Ectodermal cell (in vitro differentiated cells): Measurements from ENCODE around the gene MRPS27.

Experiments
- H3K27ac ChIP-seq: 2 replicates; pipeline ENCODE4 v1.7.0; 2013; ENCODE audit warnings: mild to moderate bottlenecking, low read depth, low read length; ENCODE audit not compliant: insufficient read depth, poor library complexity, severe bottlenecking
- H3K27me3 ChIP-seq: 2 replicates; pipeline ENCODE4 v1.7.0; 2013; ENCODE audit warnings: mild to moderate bottlenecking, low read length; ENCODE audit not compliant: insufficient read depth, control insufficient read depth, poor library complexity, severe bottlenecking
- H3K36me3 ChIP-seq: one replicate; pipeline ENCODE4 v1.7.0; 2013; ENCODE audit warnings: low read length; ENCODE audit not compliant: control insufficient read depth, insufficient read depth
- H3K4me1 ChIP-seq: one replicate; pipeline ENCODE4 v1.7.0; 2013; ENCODE audit warnings: low read length; ENCODE audit not compliant: control insufficient read depth, insufficient read depth
- H3K4me3 ChIP-seq: 2 replicates; pipeline ENCODE4 v1.7.0; 2013; ENCODE audit warnings: low read depth, low read length, control low read depth; ENCODE audit not compliant: insufficient read depth
- H3K9me3 ChIP-seq: 2 replicates; pipeline ENCODE4 v1.7.0; 2013; ENCODE audit warnings: mild to moderate bottlenecking, low read length, moderate library complexity; ENCODE audit not compliant: control insufficient read depth
- WGBS, 2 experiments: methylation state at CpG; one replicate each; pipeline ENCODE4 v1.1.7; 2013; ENCODE audit warnings: missing lambda C conversion rate in 2 of 2; 5-methylcytosine and 5-hydroxymethylcytosine counted together

Gene MRPS27

DNA sequence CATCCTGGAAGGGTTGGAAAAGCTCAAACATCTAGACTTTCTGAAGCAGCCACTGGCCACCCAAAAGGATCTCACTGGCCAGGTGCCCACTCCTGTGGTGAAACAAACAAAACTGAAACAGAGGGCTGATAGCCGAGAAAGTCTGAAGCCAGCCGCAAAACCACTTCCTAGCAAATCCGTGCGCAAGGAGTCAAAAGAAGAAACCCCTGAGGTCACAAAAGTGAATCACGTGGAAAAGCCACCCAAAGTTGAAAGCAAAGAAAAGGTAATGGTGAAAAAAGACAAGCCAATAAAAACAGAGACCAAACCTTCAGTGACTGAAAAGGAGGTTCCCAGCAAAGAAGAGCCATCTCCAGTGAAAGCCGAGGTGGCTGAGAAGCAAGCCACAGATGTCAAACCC lies 125.2 kb downstream of the MRPS27 start:
- H3K36me3 ChIP-seq, result peaks cover 70% of the 10 kb centered on the region
- no peak overlapping the region for H3K4me3 ChIP-seq
- H3K9me3 ChIP-seq, result no peaks in the 10 kb centered on the region
- 96% methylated on average over 6 of the region's 6 CpGs for WGBS, 2 experiments
- H3K27me3 ChIP-seq, result no peaks in the 10 kb centered on the region
- no peaks in the 10 kb centered on the region for H3K4me1 ChIP-seq
- H3K27ac ChIP-seq, result no peak overlapping the region

DNA sequence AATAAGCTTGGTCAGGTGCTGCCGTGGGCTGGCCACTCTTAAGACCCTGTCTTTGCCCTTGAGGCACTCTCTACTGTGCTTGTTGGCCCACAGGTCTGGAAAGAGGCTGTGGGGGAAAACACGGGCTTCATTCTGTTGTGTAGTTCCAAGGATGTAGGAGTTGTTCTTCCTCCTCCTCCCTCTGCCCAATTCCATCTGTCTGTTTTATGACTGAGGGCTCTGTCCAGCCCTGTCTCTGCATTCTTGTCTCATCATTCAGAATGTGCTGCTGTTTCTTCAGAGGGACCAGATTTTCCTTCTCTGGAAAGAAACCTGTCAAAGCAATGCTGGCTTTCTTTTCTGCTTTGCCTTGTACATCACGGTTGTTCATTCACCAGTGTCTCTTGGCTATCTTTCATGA lies 128.6 kb downstream of the MRPS27 start:
- WGBS, 2 experiments, result 93 to 95% methylated on average over 3 of the region's 3 CpGs
- Histone ChIP-seq H3K9me3 (no peaks in the 10 kb centered on the region), H3K36me3 (peaks cover 51% of the 10 kb centered on the region), H3K27ac (no peak overlapping the region), H3K4me1 (no peaks in the 10 kb centered on the region), H3K4me3 (no peak overlapping the region), H3K27me3 (no peaks in the 10 kb centered on the region)

DNA sequence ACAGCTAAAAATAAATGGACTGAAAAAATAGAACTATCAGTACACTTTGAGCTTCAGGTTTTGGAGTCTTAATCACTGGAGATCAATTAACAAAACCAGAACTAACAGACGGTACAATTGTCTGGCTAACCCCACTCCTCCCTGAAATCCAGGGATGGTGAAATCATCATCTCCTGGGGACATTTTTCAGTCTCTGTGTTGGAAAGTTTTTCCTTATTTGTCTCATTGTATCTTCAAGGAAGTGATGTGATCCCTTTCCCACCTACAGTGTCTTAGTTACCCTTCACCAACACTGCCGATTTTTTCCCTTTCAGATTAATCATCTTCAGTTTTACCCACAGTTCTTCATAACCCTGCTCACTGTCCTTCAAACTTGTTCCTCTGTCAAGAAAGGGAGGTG lies 130.9 kb downstream of the MRPS27 start:
- H3K4me1 ChIP-seq, result peaks cover 11% of the 10 kb centered on the region
- H3K4me3 ChIP-seq, result no peak overlapping the region
- peaks cover 46% of the 10 kb centered on the region for H3K36me3 ChIP-seq
- no peaks in the 10 kb centered on the region for H3K27me3 ChIP-seq
- no peak overlapping the region for H3K27ac ChIP-seq
- H3K9me3 ChIP-seq, result no peaks in the 10 kb centered on the region
- WGBS, 2 experiments, result 92 to 95% methylated on average over 2 of the region's 2 CpGs

DNA sequence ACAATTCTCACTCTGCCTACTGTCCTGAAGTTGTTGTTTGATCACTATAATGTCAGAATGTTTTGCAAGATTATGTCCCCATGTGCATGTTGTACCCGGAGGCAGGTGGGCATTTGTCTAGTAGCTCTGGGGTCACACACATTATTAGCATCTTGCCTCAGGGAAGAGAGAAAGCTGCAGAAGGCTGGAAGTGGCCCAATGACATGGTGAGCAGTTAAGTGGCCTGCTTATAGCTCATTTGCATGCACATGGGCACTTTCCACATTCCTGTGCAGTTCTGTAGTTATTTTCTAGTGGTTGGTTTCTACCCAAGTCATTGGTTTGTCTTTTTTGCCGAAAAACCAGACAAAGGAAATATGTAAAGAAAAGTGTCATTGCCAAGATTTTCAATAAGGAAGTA lies 131.9 kb downstream of the MRPS27 start:
- Histone ChIP-seq H3K27me3 (no peaks in the 10 kb centered on the region), H3K4me1 (peaks cover 21% of the 10 kb centered on the region), H3K4me3 (no peak overlapping the region), H3K27ac (no peak overlapping the region), H3K9me3 (no peaks in the 10 kb centered on the region), H3K36me3 (peaks cover 42% of the 10 kb centered on the region)
- WGBS, 2 experiments, result 100% methylated on average over 2 of the region's 2 CpGs

DNA sequence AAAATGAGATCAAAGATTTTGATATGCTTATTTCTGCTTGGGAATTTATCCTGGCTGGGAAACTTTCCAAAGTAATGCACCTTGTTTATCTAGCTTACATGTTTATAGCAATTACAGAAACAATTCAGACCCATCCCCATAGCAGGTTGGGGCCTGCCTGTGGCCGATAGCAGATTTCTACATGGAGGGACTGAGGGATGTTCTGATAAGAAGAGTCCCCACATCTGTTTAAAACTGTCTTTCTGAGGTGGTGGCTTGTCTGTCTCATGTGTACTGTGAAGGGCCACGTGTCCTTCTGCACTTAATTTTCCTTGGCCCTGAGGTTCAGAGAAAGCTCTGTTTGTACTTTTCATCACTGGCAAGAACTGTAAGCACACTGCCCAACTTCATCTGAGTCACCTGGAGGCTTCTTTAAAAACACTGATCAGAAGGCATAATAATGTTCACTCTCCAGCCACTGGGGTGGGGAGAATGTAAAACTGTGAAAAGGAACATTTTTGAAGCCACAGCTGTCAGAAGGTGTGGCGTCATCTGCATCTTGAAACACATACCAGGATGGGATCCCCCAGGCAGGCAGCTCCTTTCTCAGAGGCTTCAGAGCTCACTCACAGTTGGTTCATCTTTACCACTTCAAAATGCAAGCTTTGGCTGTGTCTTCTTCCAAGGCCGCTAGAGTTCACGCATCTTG lies 132.5 kb downstream of the MRPS27 start:
- Histone ChIP-seq H3K4me1 (peaks cover 27% of the 10 kb centered on the region), H3K4me3 (no peak overlapping the region), H3K9me3 (no peaks in the 10 kb centered on the region), H3K36me3 (peaks cover 36% of the 10 kb centered on the region), H3K27ac (no peak overlapping the region), H3K27me3 (no peaks in the 10 kb centered on the region)
- WGBS, 2 experiments, result 83 to 88% methylated on average over 5 of the region's 5 CpGs

DNA sequence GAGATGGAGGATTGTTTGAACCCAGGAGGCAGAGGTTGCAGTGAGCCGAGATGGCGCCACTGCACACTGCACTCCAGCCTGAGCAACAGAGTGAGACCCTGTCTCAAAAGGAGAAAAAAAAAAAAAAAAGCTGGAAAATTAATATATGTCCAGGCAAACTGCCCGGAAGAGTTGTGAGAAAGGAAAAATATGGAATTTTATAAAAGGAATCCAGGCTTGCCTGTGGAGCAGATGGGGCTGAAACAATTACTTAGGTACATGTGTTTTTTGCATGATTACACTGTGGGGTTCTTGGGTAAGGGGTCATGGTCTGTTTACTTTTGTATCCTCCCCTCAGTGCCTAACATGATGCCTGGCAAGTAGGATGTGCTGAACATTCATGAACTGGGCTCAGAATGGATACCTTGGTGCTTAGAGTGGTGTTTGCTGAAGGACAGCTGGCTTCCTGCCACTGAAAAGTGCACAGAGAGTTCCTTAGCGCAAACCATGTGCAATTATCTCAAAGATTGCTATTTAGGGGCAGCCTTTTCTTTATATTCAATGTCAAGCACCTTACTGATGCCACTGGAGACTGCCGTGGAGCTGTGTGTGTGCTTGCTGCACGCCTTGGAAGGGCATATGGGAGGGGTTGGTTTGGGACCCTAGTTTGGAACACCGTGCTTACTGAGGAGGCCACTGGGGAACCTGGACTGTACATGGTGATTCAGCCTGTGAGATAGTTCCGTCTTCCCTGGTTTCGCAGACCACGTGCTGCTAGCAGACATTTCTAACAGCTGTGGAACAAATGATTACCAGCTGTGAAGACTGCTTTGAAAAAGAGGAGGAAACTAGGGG lies 134.3 kb downstream of the MRPS27 start:
- WGBS, 2 experiments, result 94 to 96% methylated on average over 10 of the region's 10 CpGs

DNA sequence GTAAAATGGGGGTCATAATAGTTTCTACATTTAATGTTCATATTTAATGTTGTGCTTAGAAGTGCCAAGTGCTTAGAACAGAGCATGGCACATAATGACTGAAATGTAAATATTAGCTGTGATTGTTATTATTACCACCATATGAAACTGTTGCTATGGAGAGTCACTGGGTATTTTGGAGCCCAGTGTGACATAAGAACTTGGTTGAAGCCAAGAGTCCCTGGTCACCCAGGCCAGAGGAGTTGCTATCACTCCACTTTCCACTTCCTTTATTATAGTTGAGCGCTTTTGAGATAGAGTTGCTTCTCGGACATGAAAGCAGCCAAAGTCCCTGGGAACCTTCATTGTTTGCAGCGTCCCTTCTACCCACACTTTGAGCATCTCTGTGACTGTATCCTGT lies 135.6 kb downstream of the MRPS27 start:
- Histone ChIP-seq H3K36me3 (peaks cover 35% of the 10 kb centered on the region), H3K27ac (peak overlapping the region; percentile 92), H3K9me3 (no peaks in the 10 kb centered on the region), H3K4me1 (peaks cover 50% of the 10 kb centered on the region), H3K27me3 (no peaks in the 10 kb centered on the region), H3K4me3 (no peak overlapping the region)
- WGBS, 2 experiments, result 88 to 100% methylated on average over 2 to 3 of the region's 3 CpGs

More for the DNA sequence above, 134.3 kb downstream of the MRPS27 start:
- no peak overlapping the region for H3K4me3 ChIP-seq
- H3K36me3 ChIP-seq, result peaks cover 35% of the 10 kb centered on the region
- no peaks in the 10 kb centered on the region for H3K9me3 ChIP-seq
- H3K4me1 ChIP-seq, result peaks cover 38% of the 10 kb centered on the region
- H3K27ac ChIP-seq, result no peak overlapping the region
- H3K27me3 ChIP-seq, result no peaks in the 10 kb centered on the region

DNA sequence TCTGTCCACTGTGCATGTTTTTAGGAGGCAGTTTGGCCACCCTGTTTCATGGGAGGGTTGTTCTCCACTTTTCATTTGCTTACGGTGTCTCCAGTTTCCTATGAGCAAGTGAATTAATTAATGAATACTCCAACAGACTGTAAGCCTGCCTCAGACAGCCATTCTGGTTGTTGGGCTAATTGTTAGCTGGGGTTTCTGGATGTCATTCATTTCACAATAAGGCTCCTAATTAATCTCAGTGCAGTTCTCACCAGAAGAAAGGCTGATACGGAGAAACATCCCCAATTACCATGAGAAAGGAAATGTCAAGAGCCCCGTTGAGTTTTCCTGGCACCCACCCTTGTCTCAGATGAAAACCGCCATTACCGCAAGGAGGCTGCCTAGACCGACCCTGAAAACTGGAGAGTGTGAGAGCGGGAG lies 136.9 kb downstream of the MRPS27 start:
- no peaks in the 10 kb centered on the region for H3K27me3 ChIP-seq
- H3K36me3 ChIP-seq, result peaks cover 35% of the 10 kb centered on the region
- WGBS, 2 experiments, result 23 to 36% methylated on average over 7 of the region's 7 CpGs
- no peaks in the 10 kb centered on the region for H3K9me3 ChIP-seq
- H3K27ac ChIP-seq, result peak overlapping the region; percentile 92
- no peak overlapping the region for H3K4me3 ChIP-seq
- peaks cover 62% of the 10 kb centered on the region for H3K4me1 ChIP-seq

DNA sequence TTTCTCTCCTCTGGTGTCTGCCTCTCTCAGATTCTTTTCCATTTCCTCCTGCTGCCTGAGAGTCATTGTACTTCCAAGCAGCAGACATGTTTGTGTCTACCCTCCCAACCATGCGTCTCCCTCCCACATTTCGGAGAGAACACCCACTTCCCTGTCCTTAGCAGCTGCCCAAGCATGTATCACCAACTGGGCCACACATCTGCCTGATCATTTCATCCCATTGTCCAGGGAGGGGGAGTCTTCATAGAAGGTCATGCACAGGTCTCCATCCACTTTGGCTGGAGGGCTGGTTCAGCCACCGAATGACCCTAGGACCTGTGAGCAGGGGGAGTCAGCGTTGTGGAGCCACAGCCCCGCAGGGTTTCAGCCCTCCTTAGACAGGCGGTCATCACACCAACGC lies 137.4 kb downstream of the MRPS27 start:
- Histone ChIP-seq H3K36me3 (peaks cover 32% of the 10 kb centered on the region), H3K27me3 (no peaks in the 10 kb centered on the region), H3K9me3 (no peaks in the 10 kb centered on the region), H3K4me1 (peaks cover 64% of the 10 kb centered on the region), H3K27ac (peak overlapping the region; percentile 92), H3K4me3 (no peak overlapping the region)
- WGBS, 2 experiments, result 69 to 79% methylated on average over 7 of the region's 7 CpGs

DNA sequence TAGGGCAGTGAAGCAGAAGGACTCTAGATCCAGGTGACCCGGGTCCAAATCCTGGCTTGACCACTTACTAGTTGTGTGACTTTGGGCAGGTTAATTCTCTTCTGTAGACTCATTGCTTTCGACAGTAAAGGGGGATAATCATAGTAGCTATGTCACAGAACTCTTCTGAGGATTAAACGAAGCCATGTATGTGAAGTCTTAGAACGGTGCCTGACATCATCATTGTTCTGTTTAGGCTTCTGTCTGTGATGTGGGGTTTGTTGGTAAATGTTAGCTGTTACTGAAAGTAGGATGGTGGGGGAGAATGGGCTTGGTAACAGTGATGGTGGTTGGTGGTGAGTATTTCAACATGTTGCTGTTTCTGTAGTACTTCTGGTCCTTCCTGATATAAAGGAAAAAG lies 139.1 kb downstream of the MRPS27 start:
- H3K4me1 ChIP-seq, result peaks cover 81% of the 10 kb centered on the region
- 70 to 71% methylated on average over 4 of the region's 4 CpGs for WGBS, 2 experiments
- no peak overlapping the region for H3K4me3 ChIP-seq
- no peaks in the 10 kb centered on the region for H3K27me3 ChIP-seq
- no peak overlapping the region for H3K27ac ChIP-seq
- H3K36me3 ChIP-seq, result peaks cover 19% of the 10 kb centered on the region
- H3K9me3 ChIP-seq, result no peaks in the 10 kb centered on the region
